Daoy (cell line): ENCODE results near the gene ZCWPW1. TPM values are rescaled to one million over a fixed set of nuclear protein-coding genes. Genes with fewer than 3 reads are reported as not detected.

Experiments
- DNase-seq: peaks from one replicate; pipeline ENCODE4 v3.0.0-alpha.2; 2015; ENCODE audit warnings: low read depth
- total RNA-seq: library from RNA; depleted of rRNA; stranded (reverse); fragments of >200 nt; shearing (Covaris generic); gene quantifications from 2 replicates; pipeline ENCODE4 v1.2.3, GENCODE V29; 2014; rRNA removed

Gene ZCWPW1, protein sequence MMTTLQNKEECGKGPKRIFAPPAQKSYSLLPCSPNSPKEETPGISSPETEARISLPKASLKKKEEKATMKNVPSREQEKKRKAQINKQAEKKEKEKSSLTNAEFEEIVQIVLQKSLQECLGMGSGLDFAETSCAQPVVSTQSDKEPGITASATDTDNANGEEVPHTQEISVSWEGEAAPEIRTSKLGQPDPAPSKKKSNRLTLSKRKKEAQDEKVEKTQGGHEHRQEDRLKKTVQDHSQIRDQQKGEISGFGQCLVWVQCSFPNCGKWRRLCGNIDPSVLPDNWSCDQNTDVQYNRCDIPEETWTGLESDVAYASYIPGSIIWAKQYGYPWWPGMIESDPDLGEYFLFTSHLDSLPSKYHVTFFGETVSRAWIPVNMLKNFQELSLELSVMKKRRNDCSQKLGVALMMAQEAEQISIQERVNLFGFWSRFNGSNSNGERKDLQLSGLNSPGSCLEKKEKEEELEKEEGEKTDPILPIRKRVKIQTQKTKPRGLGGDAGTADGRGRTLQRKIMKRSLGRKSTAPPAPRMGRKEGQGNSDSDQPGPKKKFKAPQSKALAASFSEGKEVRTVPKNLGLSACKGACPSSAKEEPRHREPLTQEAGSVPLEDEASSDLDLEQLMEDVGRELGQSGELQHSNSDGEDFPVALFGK
- 1.5 and 5.2 TPM in 2 replicates for total RNA-seq

DNA sequence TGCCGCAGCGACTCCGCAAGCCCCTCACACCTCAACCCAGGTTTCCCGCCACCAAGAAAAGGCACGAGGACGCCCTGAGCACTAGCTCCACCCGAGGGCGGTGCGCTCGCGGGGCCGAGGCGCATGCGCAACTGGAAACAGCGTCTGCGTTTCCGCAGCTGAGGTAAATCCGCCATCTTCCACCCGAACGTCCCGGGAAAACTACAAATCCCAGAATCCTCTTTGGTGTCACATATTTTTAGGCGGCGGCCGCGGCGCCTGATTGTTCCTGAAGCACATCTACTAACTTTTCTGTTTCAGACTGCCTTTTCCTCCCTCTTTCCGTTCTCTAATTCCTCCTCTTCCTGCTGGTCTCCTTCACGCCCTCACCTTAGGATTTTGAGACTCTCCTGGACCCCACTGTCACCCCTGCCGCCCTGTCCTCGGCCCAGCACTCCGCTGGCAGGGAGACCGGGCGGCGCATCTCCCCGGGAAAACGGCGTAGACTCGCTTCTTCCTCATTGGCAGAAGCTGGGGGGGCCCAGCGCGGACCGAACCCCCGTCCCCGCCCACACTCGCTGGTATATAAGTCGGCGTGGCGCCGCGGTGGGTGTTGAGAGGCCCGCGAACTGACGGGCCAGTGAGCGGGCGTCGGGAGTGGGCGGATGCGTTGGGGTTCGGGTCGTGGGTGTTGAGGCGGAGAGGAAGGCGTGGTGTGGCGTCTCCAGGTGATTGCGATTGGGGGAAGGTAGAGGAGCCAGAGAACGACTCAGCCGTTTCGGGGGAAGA, at the start of gene ZCWPW1:
Gene ZCWPW1 (minus strand): TSS at position 505 of the 768 bp plus-strand sequence. CDS start 8,054 bp downstream, outside the sequence.
- peak; percentile 100 for DNase-seq

DNA sequence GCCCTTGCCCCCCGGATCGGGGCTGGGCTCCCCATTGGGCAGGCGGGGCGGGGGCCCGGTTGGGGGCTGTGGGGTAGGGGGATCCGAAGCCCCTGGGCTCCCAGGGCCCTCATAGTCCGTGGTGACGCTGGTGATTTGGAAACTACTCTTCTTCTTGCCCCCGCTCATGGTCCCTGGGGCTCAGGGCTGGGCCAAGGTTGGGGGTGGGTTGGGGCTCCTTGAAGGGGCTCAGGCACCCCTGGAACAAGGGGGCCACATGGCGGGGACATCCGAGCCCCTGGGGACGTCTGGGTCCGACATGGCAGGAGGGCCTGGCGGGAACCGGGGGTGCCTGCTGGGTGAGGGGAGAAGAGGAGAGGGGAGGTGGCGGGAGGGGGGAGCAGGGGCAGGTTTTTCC, 49.4 kb upstream of the ZCWPW1 start:
- DNase-seq, result no peak

DNA sequence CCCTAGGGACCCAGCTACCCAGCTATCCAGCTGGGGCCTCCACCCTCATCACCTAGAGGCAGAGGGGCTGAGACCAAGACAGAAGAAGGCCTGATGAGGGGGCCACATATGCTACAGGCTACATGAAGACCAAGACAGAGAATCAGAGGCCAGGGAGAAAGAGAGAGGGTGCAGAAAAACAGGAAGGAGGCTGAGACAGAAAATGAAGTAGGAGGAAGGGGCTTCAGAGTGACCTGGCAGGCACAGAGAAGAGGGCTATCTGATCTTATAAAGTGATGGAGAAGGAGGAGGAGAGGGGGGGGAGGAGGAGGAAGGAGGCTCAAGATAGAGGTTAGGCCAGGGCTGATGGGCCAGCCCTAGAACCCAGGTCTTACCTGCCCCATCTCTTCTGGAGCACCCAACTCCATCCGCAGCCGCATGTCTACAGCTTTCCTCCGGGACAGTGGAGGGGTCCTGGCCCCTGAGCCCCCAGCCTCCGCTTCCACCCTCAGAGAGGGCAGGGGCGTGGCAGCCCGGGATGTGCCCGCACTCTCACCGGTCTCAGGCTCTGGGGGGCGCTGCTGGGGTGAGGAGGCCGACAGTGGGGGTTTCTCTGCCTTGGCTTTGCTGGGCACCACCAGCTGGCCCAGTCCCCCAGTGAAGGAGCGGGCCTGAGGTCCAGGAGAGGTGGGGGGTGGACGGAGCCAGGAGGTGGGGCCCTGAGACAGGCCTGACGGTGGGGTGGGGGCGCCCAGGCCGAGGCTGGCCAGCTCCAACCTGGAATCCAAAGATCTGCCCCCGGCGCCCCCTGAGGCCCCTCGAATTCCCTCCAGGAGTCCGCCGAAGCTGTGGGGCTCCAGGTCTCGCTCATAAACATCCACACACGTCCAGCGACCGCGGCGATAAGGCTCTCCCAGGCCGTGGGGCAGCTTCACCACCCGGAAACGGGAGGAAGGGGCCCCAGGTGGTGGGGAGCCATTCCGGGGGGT, 48.7 kb upstream of the ZCWPW1 start:
- peak; percentile 47 for DNase-seq

DNA sequence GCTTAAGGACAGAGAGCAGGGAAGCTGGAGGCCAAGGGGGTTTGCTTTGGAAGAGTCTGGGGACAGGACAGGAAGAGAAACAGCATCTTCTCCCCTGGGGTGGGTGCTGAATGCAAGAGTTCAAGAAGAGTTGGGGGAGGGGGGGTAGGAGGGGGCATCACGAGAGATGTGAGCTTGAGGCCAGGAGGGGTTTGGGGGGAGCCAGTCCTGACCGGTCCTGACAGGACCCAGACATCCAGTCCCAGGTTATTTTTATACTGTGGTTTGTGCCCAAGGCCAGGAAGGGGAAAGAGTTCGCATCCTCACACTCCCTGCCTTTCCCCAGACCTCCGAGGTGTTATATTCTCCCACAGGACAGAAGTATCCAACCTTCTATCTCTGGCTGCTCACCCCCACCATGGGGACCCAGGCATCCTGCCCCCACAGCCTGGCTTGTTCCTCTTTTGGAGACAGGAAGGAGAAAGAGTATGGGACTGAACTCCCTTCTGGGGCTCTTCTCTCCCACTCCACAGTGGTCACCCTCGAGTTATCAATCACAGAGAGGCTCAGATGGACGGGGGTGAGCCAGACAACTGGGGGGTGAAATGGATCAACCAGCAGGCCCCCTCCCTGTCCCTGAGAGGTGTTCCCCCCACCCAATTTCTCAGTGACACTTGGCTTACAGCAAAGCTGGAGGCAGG, 47.7 kb upstream of the ZCWPW1 start:
- no peak for DNase-seq

DNA sequence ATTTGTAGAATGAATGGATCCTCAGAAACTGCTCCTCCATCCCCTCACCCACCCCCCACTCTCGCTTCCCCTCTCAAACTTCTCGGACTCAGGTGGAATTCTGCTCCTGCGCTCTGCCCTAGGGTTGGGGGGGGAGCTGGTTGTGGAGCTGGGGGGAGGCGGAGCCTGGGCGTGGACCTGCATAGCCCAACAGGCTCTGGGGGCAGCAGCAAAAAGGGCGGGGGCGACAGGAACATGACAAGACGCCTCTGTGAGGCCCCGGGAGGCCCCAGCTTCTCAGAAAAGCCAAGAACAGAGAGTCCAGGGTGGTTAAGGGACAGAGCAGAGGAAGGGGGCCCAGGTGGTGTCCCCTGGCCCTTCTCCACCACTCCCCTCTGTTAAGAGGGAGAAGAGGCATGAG, 47.0 kb upstream of the ZCWPW1 start:
- DNase-seq, result no peak

DNA sequence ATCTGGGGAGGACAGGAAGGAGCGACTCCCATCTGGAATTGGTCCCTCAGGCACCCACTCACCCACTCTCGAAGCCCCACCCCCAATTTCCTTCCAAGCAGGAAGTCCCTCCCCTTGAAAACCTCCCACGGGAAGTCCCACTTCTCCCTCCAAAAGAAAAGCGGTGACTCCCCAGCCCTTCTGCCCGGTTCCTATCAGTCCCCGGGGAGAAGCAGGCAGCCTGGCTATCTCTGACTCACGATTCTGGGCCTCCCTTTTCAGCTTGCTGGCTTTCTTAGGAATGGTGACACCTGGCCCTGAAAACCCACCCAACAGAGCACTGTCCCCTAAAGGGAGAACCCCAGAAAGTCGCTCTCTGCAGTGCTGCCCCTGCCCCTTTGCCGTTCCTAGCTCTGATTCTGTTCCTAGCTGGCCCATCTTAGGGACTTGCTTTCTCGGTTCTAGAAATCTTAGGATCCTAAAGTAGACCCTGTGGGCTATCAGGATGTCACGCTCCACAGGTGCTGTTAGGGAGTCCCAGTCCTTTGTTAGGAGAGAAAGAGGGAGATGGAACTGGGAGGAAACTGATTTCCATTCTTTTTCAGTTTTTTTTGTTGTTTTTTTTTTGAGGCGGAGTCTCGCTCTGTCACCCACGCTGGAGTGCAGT, 44.5 kb upstream of the ZCWPW1 start:
- peak; percentile 83 for DNase-seq

DNA sequence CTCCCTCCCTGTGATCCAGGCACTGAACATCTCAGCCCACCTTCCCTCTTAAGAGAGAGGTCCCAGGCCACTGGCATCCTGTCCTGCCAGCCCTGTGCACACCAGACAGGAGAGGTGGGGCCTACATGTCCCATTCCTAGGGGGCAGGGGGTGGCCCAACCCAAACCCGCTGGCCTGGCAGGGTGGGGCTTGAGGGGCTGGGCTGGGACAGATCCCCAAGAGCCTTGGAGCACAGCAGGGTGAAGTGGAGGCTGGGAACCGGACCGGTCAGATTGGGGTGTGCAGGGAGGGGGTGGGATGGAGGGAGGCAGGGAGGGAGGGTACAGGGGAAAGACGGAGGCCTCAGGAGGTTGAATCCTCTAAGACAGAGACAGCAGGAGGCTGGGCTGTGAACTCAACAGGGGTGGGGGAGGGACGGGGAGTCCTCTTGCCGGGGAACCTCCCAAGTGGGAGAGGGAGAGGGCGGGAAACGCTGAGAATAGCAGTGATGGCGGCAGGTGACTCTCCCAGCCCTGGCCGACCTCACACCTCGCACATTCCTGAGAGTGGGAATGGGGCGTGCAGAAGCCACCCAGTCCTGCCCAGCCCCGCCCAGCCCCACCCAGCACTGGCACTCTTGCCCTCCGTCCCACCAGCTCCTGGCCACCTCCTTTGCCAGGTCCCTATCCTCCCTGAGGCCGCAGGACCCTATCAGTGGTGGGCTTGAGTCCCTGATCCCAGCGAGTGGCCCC, 43.8 kb upstream of the ZCWPW1 start:
- DNase-seq, result no peak

DNA sequence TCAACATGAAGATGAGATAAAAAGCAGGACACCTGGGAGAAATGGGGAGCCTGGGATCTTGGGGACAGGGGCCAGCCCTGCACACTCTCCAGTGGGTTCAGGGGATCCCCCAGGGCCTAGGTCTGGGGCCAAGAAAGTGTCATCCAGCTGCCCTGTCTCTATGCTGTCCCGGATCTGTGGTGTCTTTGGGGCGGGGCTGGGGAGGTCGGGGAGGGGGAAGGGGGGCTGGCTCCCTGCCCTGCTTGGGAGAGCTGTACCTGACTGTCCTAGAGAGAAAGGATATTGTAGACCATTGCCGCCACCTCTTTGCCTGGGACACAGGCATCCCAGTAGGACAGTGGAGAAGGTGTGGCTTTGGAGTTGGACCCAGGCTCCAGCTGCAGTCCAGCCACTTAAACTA, 42.5 kb upstream of the ZCWPW1 start:
- DNase-seq, result no peak

DNA sequence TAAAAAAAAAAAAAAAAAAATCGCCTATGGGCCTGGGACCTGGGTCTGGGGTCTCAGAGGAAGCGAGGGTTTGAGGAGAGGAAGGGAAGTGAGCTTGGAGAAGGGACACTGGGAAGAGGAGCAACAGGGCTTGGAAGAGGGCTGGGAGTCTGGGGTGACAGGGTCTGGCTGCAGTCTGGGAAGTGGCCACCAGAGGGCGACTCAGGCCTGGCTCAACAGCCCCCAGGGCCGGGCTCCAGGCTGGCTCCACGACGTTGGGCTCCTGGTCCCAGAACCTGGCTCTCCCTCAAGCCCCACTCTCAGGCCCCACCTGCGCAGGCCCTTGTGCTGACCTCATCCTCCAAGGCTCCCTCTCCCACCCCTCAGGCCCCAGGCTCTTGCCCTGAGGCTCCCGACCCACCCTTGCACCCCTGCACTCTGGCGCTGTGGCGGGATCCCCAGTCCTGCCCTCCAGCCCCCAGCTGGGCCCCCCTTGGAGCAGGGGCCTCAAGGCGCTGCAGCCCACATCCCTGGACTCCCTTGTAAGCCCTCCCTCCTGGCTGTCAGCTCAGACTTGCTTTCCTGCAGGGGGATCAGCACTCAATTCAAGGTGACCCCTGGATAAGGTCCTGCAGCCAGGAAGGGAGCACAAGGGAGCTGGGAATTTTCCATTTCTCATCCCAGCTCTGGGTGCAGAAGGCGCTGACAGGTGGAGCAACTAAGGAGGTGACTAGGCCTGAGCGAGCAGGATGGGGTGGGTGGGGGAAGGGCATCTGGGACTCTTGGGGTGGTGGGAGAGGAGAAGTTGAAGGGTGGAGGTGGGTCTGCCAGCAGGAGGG, 40.9 kb upstream of the ZCWPW1 start:
- DNase-seq, result peak; percentile 90

DNA sequence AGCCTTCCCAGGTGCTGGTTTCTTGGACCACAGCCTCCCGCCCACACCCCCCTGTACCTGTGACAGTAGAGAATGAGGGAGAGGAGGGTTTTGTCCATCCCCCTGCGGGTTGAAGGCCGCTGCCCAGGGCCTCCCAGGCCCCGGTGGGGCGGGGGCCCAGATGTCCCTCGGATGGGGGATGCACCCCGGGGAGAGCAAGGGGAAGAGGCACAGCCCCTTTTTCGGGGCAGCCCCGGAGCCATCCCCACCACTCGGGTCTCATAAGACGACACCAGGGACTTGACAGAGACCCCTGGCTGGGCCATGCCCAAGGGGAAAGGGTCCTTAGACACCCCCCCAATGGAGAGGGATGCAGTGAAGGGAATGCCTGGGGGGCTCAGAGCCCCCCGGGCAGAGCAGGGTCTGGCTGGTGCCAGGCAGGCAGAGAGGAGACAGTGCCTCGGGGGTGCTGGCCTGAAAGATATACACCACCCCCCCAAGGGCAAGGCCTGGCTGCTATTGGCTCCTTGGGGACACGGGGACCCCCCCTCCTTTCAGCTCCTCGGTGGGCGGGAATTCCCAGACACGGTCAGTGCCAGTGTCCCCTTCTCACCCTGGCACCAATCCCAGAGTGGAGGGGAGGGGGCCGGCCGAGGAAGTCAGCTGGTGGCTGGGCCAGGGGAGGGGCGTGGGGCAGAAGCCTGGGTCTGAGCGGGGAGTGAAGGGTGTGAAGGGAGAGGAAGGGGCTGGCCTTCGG, 39.3 kb upstream of the ZCWPW1 start:
- no peak for DNase-seq

DNA sequence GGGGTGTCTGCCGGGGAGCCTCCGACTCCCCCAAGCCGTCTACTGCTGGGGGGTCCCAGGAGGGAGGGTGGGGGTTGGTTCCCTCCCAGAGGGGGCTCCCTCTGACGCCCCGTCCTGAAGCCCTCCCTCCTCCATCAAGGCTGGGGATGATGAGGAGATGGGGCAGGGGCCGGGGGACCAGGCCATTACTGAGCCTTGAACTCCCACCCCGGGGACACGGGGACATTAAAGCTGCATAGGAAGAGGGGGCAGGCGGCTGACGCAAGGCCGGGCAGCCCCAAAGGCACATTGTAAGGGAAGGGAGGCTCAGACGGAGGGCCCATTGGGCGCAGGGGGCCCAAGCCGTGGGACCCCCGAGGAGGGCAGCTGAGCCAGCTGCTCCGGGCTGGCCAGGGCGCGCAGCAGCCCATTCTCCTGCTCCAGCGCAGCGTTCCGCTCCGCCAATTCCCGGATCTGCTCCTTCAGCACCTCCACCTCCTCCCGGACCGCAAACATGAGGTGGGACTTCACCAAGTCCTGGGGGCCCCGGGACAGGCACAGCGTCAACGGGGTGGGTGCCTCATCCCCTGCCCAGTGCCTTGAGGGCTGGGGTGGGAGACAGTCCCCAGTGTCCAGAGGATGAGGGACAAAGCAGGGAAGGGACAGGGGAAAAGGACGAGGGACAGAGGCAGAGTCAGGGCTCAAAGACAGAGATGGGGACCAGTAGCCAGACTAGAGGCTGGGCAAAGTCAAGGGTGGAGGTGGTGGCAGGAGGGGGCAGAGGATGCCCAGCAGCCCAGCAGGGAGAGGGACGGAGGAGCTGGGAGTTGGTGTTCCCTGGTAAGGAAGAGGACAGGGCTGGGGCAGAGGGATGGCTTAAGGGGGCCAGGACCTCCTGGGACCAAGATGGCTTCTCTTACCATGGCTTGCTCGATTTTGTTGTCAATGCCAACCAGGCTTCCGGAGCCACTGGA, 38.4 kb upstream of the ZCWPW1 start:
- DNase-seq, result no peak

DNA sequence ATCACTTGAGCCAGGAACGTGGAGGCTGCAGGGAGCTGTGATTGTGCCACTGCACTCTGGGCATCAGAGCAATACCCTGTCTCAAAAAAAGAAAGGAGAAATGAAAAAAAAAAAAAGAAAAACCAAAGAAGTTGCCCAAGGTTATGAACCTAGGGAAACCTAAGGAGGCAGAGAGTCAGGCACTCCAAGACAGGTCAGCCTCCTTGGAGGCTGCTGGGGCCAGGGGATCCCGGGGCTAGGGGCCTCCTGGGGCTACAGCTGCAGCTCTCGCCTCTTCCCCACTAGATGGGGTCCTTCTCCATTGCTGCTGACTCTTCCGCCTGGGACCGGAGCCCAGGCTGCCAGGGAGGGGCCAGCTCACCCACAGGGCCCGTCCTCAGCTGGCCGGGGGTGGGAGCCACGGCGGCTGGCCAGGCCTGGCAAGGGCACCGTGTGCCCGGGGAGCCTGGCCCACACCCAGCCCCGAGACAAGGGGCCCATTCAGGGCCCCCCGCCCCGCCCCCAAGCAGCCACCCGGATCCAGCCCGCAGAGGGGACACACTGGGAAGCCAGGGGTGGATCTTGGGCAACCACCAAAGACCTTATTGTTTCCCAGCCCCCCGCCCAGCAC, 37.3 kb upstream of the ZCWPW1 start:
- peak; percentile 91 for DNase-seq

DNA sequence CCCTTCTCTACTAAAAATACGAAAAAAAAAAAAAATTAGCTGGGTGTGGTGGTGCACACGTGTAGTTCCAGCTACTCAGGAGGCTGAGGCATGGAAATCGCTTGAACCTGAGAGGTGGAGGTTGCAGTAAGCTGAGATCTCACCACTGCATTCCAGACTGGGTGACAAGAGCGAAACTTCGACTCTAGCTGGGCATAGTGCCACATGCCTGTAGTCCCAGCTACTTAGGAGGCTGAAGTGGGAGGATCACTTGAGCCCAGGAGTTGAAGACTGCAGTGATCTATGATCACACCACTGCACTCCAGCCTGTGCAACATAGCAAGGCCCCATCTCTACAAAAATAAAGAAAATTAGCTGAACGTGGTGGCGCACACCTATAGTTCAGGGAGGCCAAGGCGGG, 36.8 kb upstream of the ZCWPW1 start:
- DNase-seq, result no peak

DNA sequence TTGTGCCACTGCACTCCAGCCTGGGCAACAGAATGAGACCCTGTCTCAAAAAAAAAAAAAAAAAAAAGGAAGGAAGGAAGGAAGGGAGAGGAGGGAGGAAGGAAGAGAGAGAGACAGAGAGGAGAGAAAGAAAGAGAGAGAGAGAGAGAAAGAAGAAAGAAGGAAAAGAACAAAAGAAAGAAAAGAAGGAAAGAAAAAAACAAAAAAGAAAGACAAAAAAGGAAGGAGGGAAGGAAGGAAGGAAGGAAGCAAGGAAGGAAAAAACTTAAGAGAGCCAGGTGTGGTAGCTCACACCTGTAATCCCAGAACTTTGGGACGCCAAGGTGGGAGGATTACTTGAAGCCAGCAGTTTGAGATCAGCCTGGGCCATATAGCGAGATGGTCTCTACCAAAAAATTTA, 36.3 kb upstream of the ZCWPW1 start:
- no peak for DNase-seq

DNA sequence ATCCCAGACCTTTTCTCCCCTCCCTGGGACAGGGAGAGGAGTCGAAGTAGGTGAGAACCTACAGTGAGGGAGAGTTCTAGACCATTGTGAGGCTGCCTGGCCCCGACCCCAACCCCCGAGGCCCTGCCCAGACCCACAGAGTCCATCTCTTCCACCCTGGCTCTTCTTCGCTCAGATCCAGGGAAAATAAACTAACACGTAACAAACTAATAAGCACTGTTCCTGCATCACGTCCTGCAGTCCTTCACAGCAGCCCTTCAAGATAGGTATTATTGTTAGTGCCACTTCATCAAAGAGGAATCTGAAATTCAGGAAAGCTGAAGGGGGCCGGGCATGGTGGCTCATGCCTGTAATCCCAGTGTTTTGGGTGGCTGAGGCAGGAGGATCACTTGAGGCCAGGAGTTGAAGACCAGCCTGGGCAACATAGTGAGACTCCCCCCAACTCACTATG, 35.7 kb upstream of the ZCWPW1 start, which contains the start of gene SPACDR:
Gene SPACDR (minus strand): TSS at position 51 of the 451 bp plus-strand sequence. CDS start 235 bp downstream, outside the sequence.
- DNase-seq, result no peak

DNA sequence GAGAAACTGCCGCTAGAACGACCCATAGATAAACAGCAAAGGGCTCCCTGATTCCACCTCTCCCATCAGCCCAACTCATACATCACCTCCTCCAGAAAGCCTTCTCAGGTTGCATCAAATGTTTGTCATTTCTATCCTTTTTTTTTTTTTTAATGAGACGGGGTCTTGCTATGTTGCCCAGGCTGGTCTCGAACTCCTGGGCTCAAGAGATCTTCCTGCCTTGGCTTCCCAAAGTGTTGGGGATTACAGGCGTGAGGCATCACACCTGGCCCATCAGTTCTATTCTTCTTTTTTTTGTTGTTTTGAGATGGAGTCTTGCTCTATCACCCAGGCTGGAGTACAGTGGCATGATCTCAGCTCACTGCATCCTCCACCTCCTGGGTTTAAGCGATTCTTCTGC, 28.5 kb upstream of the ZCWPW1 start:
- DNase-seq, result no peak
